Heart right ventricle (tissue), 16 donors: Measurements from ENCODE around the gene CA7. TPM values are rescaled to one million over a fixed set of nuclear protein-coding genes. Genes with fewer than 3 reads are reported as not detected.

Source experiments
- ATAC-seq, 8 donors: fragments of 200-7000 bp; cut with Tn5 transposase; one replicate each; pipeline ENCODE4 v1.9.1; 2020; ENCODE audit warnings: mild to moderate bottlenecking in 8 of 8, moderate library complexity in 8 of 8, moderate number of reproducible peaks in 1 of 8
- DNase-seq, 2 donors: peaks; one replicate each; pipeline ENCODE4 v3.0.0-alpha.2; 2020
- H3K27ac ChIP-seq, 10 donors: fragments of 200-600 bp; sonication (generic) in 2 of 10; one replicate each; pipeline versions ENCODE4 v1.5.0 to v1.8.0; 2020 to 2022; ENCODE audit warnings: mild to moderate bottlenecking in 3 of 10
- H3K27me3 ChIP-seq, 7 donors: fragments of 200-600 bp; one replicate each; pipeline ENCODE4 v1.8.0; 2021 to 2022; ENCODE audit warnings: mild to moderate bottlenecking in 2 of 7
- H3K36me3 ChIP-seq, 9 donors: fragments of 200-600 bp; sonication (generic) in 1 of 9; one replicate each; pipeline versions ENCODE4 v1.5.0 to v1.8.0; 2020 to 2022; ENCODE audit warnings: mild to moderate bottlenecking in 2 of 9
- H3K4me1 ChIP-seq, 9 donors: fragments of 200-600 bp; sonication (generic) in 1 of 9; one replicate each; pipeline versions ENCODE4 v1.5.0 to v1.8.0; 2020 to 2022; ENCODE audit warnings: mild to moderate bottlenecking in 4 of 9
- H3K4me3 ChIP-seq, 10 donors: fragments of 200-600 bp; sonication (generic) in 2 of 10; one replicate each; pipeline versions ENCODE4 v1.5.0 to v1.8.0; 2020 to 2022; ENCODE audit warnings: mild to moderate bottlenecking in 7 of 10, moderate library complexity in 2 of 10
- H3K9me3 ChIP-seq, 11 donors: fragments of 200-600 bp in 10 of 11; sonication (generic) in 2 of 11; one replicate each; pipeline versions ENCODE4 v1.5.0 to v1.8.0; 2013 to 2022; ENCODE audit warnings: mild to moderate bottlenecking in 2 of 11, control low read depth in 1 of 11, moderate library complexity in 1 of 11
- CTCF ChIP-seq, 9 donors: fragments of 200-600 bp; sonication (generic) in 2 of 9; IDR thresholded peaks; one replicate each; pipeline versions ENCODE4 v1.5.0 to v1.8.0; 2021 to 2022; ENCODE audit warnings: antibody characterized with exemption in 9 of 9, mild to moderate bottlenecking in 5 of 9, moderate library complexity in 1 of 9
- WGBS, 2 donors: extraction: QIAGEN DNeasy Blood & Tissue Kit; methylation state at CpG; one replicate each; pipeline ENCODE4 v1.1.7; 2013; ENCODE audit warnings: inconsistent platforms in 1 of 2; 5-methylcytosine and 5-hydroxymethylcytosine counted together
- intact Hi-C, 10 donors: fragments of 100-400 bp; cut with DNase I; formaldehyde crosslinking; loops; one replicate each; pipeline versions ENCODE4 v1.11.1 to v1.14.2; 2022
- polyA plus RNA-seq, 2 donors: library from polyadenylated mRNA; stranded (reverse); fragments of 200-250 nt; gene quantifications; one replicate each; pipeline ENCODE4 v1.2.3, GENCODE V29; 2013
- total RNA-seq, 10 donors: library from RNA; stranded (reverse); fragmentation: NEBNext Ultra II Directional in 3 of 10; extraction: Animal tissue kit (Norgen Biotek cat#: 25700) in 3 of 10; gene quantifications; one replicate each; pipeline versions ENCODE4 v1.2.1 to v1.2.4, GENCODE V29; 2021 to 2023
- donor health status: Arrhythmogenic right ventricular cardiomyopathy.
- donor health status: ischemic (EF 13 %, LVEDD 7.1; RV severe dilation, severe dysfunction).
- donor health status: healthy with polysubstance abuse.
- donor health status: DM: no; HTN: yes; CAD: no.
- donor health status: DM: no; HTN: no; CAD: no.
- donor health status: ischemic (EF 25% LVEDD 6.9; RV normal size, moderate dysfunction).
- donor health status: ischemic (EF 25% LVEDD 5.7; RV mildly dilated, moderate dysfunction).
- donor health status: healthy.
- donor health status: DM: yes; HTN: yes; CAD: no.
- donor health status: Ischemic cardiomyopathy.
- donor health status: ischemic (EF 35%, LVEDD 5.7; RV mildly dilated, moderate dysfunction).
- donor health status: nonischemic (EF 11% LVEDD 7.7; RV severe dilation, severe dysfunction).
- donor health status: DM: yes; HTN: yes; CAD: no.
- donor health status: PGD.
- donor health status: ischemic (EF 29% LVEDD 5.4; RV normal size, mild dysfunction).
- donor health status: nonischemic (EF 23%, LVEDD 6.1; RV moderate dilation, normal function).

CA7 gene
- total and polyA plus RNA-seq, 12 donors, result not detected

GRCh38 chr16:66832661-66833305 is 11.4 kb upstream of the CA7 start:
- peaks cover 0 to 4% (median 0%) of the 10 kb centered on the region in 7 donors for H3K27me3 ChIP-seq
- no peak overlapping the region for H3K4me3 ChIP-seq
- H3K4me1 ChIP-seq, result peaks cover 5 to 24% (median 14%) of the 10 kb centered on the region in 9 donors
- H3K9me3 ChIP-seq, result no peaks in the 10 kb centered on the region
- peaks cover 0 to 8% (median 0%) of the 10 kb centered on the region in 9 donors for H3K36me3 ChIP-seq
- intact Hi-C loops, result loop anchor here in 5 of 10 donors (2.0 to 5.0 kb wide), 2 partner anchors 34 to 35 kb away; no protein-coding TSS in a partner anchor
- DNase-seq (no peak), ATAC-seq (no peak)
- TF ChIP-seq CTCF (IDR thresholded peaks at IDR 0.05), result no peak
- 81 to 82% methylated on average over 7 of the region's 7 CpGs for WGBS, 2 donors
- H3K27ac ChIP-seq, result no peak overlapping the region

DNA sequence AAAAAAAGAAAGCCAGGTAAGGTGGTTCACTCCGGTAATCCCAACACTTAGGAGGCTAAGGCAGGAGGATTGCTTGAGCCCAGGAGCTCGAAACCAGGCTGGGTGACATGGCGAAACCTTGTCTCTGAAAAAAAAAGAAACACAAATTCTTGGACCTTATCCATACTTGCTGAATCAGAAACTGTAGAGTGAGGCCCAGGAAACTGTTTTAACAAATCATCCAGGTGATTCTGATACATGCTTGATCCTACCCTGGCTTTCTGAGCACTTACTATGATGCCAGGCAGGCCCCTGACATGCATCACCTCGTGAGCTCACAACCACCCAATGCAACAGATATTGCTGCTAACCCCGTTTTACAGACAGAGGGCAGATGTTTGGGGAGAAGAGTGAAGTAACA is 9.5 kb upstream of the CA7 start:
- H3K27ac ChIP-seq, result no peak overlapping the region
- H3K36me3 ChIP-seq, result no peaks in the 10 kb centered on the region
- peaks cover 0 to 9% (median 0%) of the 10 kb centered on the region in 11 donors for H3K9me3 ChIP-seq
- DNase-seq, result no peak
- H3K27me3 ChIP-seq, result peaks cover 0 to 4% (median 0%) of the 10 kb centered on the region in 7 donors
- ATAC-seq, result no peak
- no peak for TF ChIP-seq CTCF (IDR thresholded peaks at IDR 0.05)
- H3K4me3 ChIP-seq, result no peak overlapping the region
- H3K4me1 ChIP-seq, result peaks cover 0 to 12% (median 4%) of the 10 kb centered on the region in 9 donors
- 92% methylated on average over 5 of the region's 5 CpGs for WGBS, 2 donors
- intact Hi-C loops, result loop anchor here in 3 of 10 donors (5.0 kb wide), 1 partner anchor 33 kb away; no protein-coding TSS in a partner anchor

GRCh38 chr16:66840883-66841282 is 3.3 kb upstream of the CA7 start:
- intact Hi-C loops, result no loop called here
- no peaks in the 10 kb centered on the region for H3K36me3 ChIP-seq
- peaks cover 10 to 29% (median 25%) of the 10 kb centered on the region in 7 donors for H3K27me3 ChIP-seq
- H3K9me3 ChIP-seq, result peaks cover 0 to 9% (median 0%) of the 10 kb centered on the region in 11 donors
- no peak for ATAC-seq
- TF ChIP-seq CTCF (IDR thresholded peaks at IDR 0.05), result no peak
- DNase-seq, result no peak
- peaks cover 4 to 21% (median 12%) of the 10 kb centered on the region in 9 donors for H3K4me1 ChIP-seq
- no peak overlapping the region for H3K4me3 ChIP-seq
- 53 to 55% methylated on average over 3 of the region's 3 CpGs for WGBS, 2 donors
- no peak overlapping the region for H3K27ac ChIP-seq

DNA sequence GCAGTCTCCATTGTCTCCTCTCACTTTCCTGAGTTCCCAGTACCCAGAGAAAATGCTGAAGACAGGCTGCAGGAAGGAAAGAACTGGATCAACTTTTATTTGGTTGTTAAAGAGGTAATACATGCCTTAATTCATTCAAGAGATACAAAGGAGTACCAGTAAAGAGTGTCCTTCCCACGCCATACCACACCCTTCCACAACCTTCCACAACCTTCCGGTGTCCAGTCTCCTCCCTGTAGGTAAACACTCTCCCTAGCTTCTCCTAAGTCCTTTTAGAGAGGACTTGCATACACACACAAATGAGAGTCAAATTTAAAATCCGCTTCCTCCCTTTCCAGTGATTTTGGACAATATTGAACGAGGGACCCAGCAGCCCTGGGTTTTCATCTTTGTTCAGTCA is 2.8 kb upstream of the CA7 start:
- WGBS, 2 donors, result 90 to 92% methylated on average over 4 of the region's 4 CpGs
- no peak for TF ChIP-seq CTCF (IDR thresholded peaks at IDR 0.05)
- no peak overlapping the region for H3K27ac ChIP-seq
- intact Hi-C loops, result no loop called here
- H3K27me3 ChIP-seq, result peaks cover 10 to 34% (median 26%) of the 10 kb centered on the region in 7 donors
- DNase-seq, result no peak
- no peak for ATAC-seq
- H3K4me1 ChIP-seq, result peaks cover 4 to 23% (median 12%) of the 10 kb centered on the region in 9 donors
- H3K4me3 ChIP-seq, result no peak overlapping the region
- H3K36me3 ChIP-seq, result no peaks in the 10 kb centered on the region
- H3K9me3 ChIP-seq, result peaks cover 0 to 9% (median 0%) of the 10 kb centered on the region in 11 donors
